HEK293 (cell line): ENCODE results near the gene ANK2.

Source experiments
- CTCF ChIA-PET: fragments of 350-600 bp; formaldehyde crosslinking; extraction: SDS; loops from one replicate; lab custom pipeline; 2021; ENCODE audit warnings: antibody characterized with exemption; lab: Yijun Ruan, JAX
- POLR2A ChIA-PET: fragments of 300-600 bp; formaldehyde crosslinking; extraction: SDS; loops from one replicate; lab custom pipeline; 2020; ENCODE audit warnings: antibody characterized with exemption, inconsistent platforms; lab: Yijun Ruan, JAX
- H3K27ac ChIP-seq: fragments of 200-500 bp; sonication (Bioruptor generic); 2 replicates; pipeline ENCODE4 v1.5.1; 2014; ENCODE audit warnings: low read depth, low read length, control low read depth, inconsistent platforms; ENCODE audit errors: extremely low read depth
- H3K36me3 ChIP-seq, 2 experiments: fragments of 200-500 bp in 1 of 2; sonication (Bioruptor generic) in 1 of 2; 1 replicate in 1 of 2; 2 replicates in 1 of 2; pipeline ENCODE4 v1.5.1; 2014 to 2017; ENCODE audit warnings: inconsistent platforms in 2 of 2, low read length in 2 of 2; ENCODE audit not compliant: control insufficient read depth in 2 of 2, insufficient read depth in 1 of 2
- H3K4me1 ChIP-seq: fragments of 200-500 bp; sonication (Bioruptor generic); 2 replicates; pipeline ENCODE4 v1.5.1; 2014; ENCODE audit warnings: mild to moderate bottlenecking, low read length, inconsistent platforms; ENCODE audit not compliant: control insufficient read depth, insufficient read depth
- H3K4me3 ChIP-seq: 2 replicates; pipeline ENCODE4 v1.5.1; 2011; ENCODE audit warnings: low read depth, mild to moderate bottlenecking, control low read depth, low read length, moderate library complexity
- H3K9me3 ChIP-seq: fragments of 200-500 bp; sonication (Bioruptor generic); 2 replicates; pipeline ENCODE4 v1.5.1; 2014; ENCODE audit warnings: low read depth, low read length, inconsistent platforms; ENCODE audit not compliant: control insufficient read depth, insufficient read depth
- AEBP2 ChIP-seq: fragments of 450-650 bp; formaldehyde crosslinking; IDR thresholded peaks from 2 replicates; pipeline ENCODE4 v1.5.1; 2016; ENCODE audit warnings: missing biosample characterization, missing genetic modification characterization, borderline replicate concordance
- GLI2 ChIP-seq: fragments of 450-650 bp; formaldehyde crosslinking; IDR thresholded peaks from 2 replicates; pipeline ENCODE4; 2017; ENCODE audit warnings: missing biosample characterization, missing genetic modification characterization, low read depth, borderline replicate concordance
- INSM2 ChIP-seq: fragments of 450-650 bp; formaldehyde crosslinking; IDR thresholded peaks from 2 replicates; pipeline ENCODE4 v1.5.1; 2016; ENCODE audit warnings: missing biosample characterization, missing genetic modification characterization
- MYNN ChIP-seq: fragments of 450-650 bp; formaldehyde crosslinking; IDR thresholded peaks from 2 replicates; pipeline ENCODE4 v1.5.1; 2016; ENCODE audit warnings: missing biosample characterization, missing genetic modification characterization, borderline replicate concordance
- ZBTB44 ChIP-seq: fragments of 450-650 bp; IDR thresholded peaks from 2 replicates; pipeline ENCODE4 v1.5.1; 2018; ENCODE audit warnings: missing biosample characterization, mild to moderate bottlenecking, missing genetic modification characterization
- ZEB2 ChIP-seq: fragments of 450-650 bp; formaldehyde crosslinking; IDR thresholded peaks from 2 replicates; pipeline ENCODE4 v1.5.1; 2016; ENCODE audit warnings: missing biosample characterization, missing genetic modification characterization
- ZFHX2 ChIP-seq: fragments of 450-650 bp; formaldehyde crosslinking; conservative IDR thresholded peaks from 2 replicates; pipeline ENCODE4 v1.5.1; 2016; ENCODE audit warnings: missing biosample characterization, missing genetic modification characterization
- ZFP41 ChIP-seq: fragments of 450-650 bp; formaldehyde crosslinking; IDR thresholded peaks from 2 replicates; pipeline ENCODE4 v1.5.1; 2016; ENCODE audit warnings: missing biosample characterization, missing genetic modification characterization, borderline replicate concordance
- ZNF112 ChIP-seq: fragments of 450-650 bp; formaldehyde crosslinking; IDR thresholded peaks from 2 replicates; pipeline ENCODE4 v1.5.0; 2017; ENCODE audit warnings: missing biosample characterization, missing genetic modification characterization
- ZNF132 ChIP-seq: fragments of 450-650 bp; formaldehyde crosslinking; IDR thresholded peaks from 2 replicates; pipeline ENCODE4 v1.5.1; 2017; ENCODE audit warnings: missing biosample characterization, missing genetic modification characterization, borderline replicate concordance
- ZNF19 ChIP-seq: fragments of 450-650 bp; formaldehyde crosslinking; IDR thresholded peaks from 2 replicates; pipeline ENCODE4; 2016; ENCODE audit warnings: missing biosample characterization, missing genetic modification characterization, low read depth
- ZNF221 ChIP-seq: fragments of 450-650 bp; formaldehyde crosslinking; IDR thresholded peaks from 2 replicates; pipeline ENCODE4 v1.5.1; 2017; ENCODE audit warnings: missing biosample characterization, missing genetic modification characterization, borderline replicate concordance
- ZNF280C ChIP-seq: fragments of 450-650 bp; formaldehyde crosslinking; IDR thresholded peaks from 2 replicates; pipeline ENCODE4 v1.5.1; 2016; ENCODE audit warnings: missing biosample characterization, missing genetic modification characterization
- ZNF280D ChIP-seq: fragments of 450-650 bp; formaldehyde crosslinking; IDR thresholded peaks from 2 replicates; pipeline ENCODE4 v1.5.1; 2016; ENCODE audit warnings: missing biosample characterization, missing genetic modification characterization
- ZNF302 ChIP-seq: fragments of 450-650 bp; formaldehyde crosslinking; IDR thresholded peaks from 2 replicates; pipeline ENCODE4 v1.5.1; 2016; ENCODE audit warnings: missing biosample characterization, missing genetic modification characterization, low read depth
- ZNF335 ChIP-seq: fragments of 450-650 bp; formaldehyde crosslinking; conservative IDR thresholded peaks from 2 replicates; pipeline ENCODE4 v1.5.1; 2016; ENCODE audit warnings: missing biosample characterization, missing genetic modification characterization
- ZNF560 ChIP-seq: fragments of 450-650 bp; formaldehyde crosslinking; IDR thresholded peaks from 2 replicates; pipeline ENCODE4 v1.5.1; 2017; ENCODE audit warnings: missing biosample characterization, missing genetic modification characterization, borderline replicate concordance
- ZNF677 ChIP-seq: fragments of 450-650 bp; IDR thresholded peaks from 2 replicates; pipeline ENCODE4 v1.5.0; 2018; ENCODE audit warnings: missing biosample characterization, mild to moderate bottlenecking, missing genetic modification characterization, moderate library complexity
- ZNF692 ChIP-seq: fragments of 450-650 bp; formaldehyde crosslinking; IDR thresholded peaks from 2 replicates; pipeline ENCODE4 v1.5.1; 2016; ENCODE audit warnings: missing biosample characterization, missing genetic modification characterization
- ZNF701 ChIP-seq: fragments of 450-650 bp; formaldehyde crosslinking; IDR thresholded peaks from 2 replicates; pipeline ENCODE4 v1.5.1; 2016; ENCODE audit warnings: missing biosample characterization, missing genetic modification characterization
- ZNF704 ChIP-seq: fragments of 450-650 bp; formaldehyde crosslinking; IDR thresholded peaks from 2 replicates; pipeline ENCODE4 v1.5.1; 2016; ENCODE audit warnings: missing biosample characterization, missing genetic modification characterization
- ZNF747 ChIP-seq: fragments of 450-650 bp; formaldehyde crosslinking; IDR thresholded peaks from 2 replicates; pipeline ENCODE4 v1.5.1; 2016; ENCODE audit warnings: missing biosample characterization, missing genetic modification characterization
- ZNF768 ChIP-seq: fragments of 450-650 bp; formaldehyde crosslinking; IDR thresholded peaks from 2 replicates; pipeline ENCODE4 v1.5.1; 2018; ENCODE audit warnings: missing biosample characterization, mild to moderate bottlenecking, missing genetic modification characterization
- ZSCAN16 ChIP-seq: fragments of 450-650 bp; formaldehyde crosslinking; IDR thresholded peaks from 2 replicates; pipeline ENCODE4 v1.5.1; 2016; ENCODE audit warnings: missing biosample characterization, missing genetic modification characterization

Gene ANK2

GRCh38 chr4:113006632-113007031 lies 42.8 kb upstream of the ANK2 start:
- no peak for TF ChIP-seq ZNF221 (tag by site-specific recombination)
- no peak for TF ChIP-seq AEBP2 (tag by site-specific recombination)
- TF ChIP-seq ZNF747 (tag by site-specific recombination), result no peak
- no peak for TF ChIP-seq MYNN
- TF ChIP-seq ZBTB44 (tag by site-specific recombination), result no peak
- no peak for TF ChIP-seq GLI2 (tag by site-specific recombination)
- TF ChIP-seq ZNF280D, result no peak
- TF ChIP-seq ZNF704 (tag by site-specific recombination), result no peak
- no peak for TF ChIP-seq ZNF560
- no peak for TF ChIP-seq ZNF302
- no peak for TF ChIP-seq ZNF701 (tag by site-specific recombination)
- no peak for TF ChIP-seq INSM2 (tag by site-specific recombination)
- TF ChIP-seq ZNF335 (tag by site-specific recombination), result no peak
- no peak for TF ChIP-seq ZNF692 (tag by site-specific recombination)
- no peak for TF ChIP-seq ZFHX2
- no peaks in the 10 kb centered on the region for H3K36me3 ChIP-seq
- no peak overlapping the region for H3K4me3 ChIP-seq
- ChIA-PET CTCF (interaction anchor here (0.6 kb wide), 1 partner anchor 1552 kb away, joined by 3 read pairs; no protein-coding TSS in a partner anchor), POLR2A (no interaction called here)
- no peak overlapping the region for H3K27ac ChIP-seq
- H3K4me1 ChIP-seq, result no peaks in the 10 kb centered on the region
- H3K9me3 ChIP-seq, result no peaks in the 10 kb centered on the region

- Histone ChIP-seq H3K4me3 (no peak overlapping the region), H3K9me3 (no peaks in the 10 kb centered on the region), H3K27ac (no peak overlapping the region), H3K36me3 (no peaks in the 10 kb centered on the region), H3K4me1 (no peaks in the 10 kb centered on the region)
- POLR2A ChIA-PET, result no interaction called here
- CTCF ChIA-PET, result no interaction called here
- TF ChIP-seq ZNF19, result no peak
- TF ChIP-seq ZNF280C (tag by site-specific recombination), result no peak
- TF ChIP-seq ZSCAN16 (tag by site-specific recombination), result no peak
- TF ChIP-seq ZNF768, result no peak
- TF ChIP-seq ZNF112 (tag by site-specific recombination), result no peak
- TF ChIP-seq ZFP41 (tag by site-specific recombination), result no peak
- no peak for TF ChIP-seq ZNF132
- TF ChIP-seq ZEB2 (tag by site-specific recombination), result no peak
- TF ChIP-seq ZNF677 (tag by site-specific recombination), result no peak
These were observed 42.3 kb upstream of the ANK2 start for GRCh38 chr4:113007151-113007550.
